ENCODE measurements around the gene MTMR11. TPM values are rescaled to one million over a fixed set of nuclear protein-coding genes. Genes with fewer than 3 reads are reported as not detected.

Gene MTMR11
- total RNA-seq, 1 experiment from 2014 or later = 10.5 TPM

DNA sequence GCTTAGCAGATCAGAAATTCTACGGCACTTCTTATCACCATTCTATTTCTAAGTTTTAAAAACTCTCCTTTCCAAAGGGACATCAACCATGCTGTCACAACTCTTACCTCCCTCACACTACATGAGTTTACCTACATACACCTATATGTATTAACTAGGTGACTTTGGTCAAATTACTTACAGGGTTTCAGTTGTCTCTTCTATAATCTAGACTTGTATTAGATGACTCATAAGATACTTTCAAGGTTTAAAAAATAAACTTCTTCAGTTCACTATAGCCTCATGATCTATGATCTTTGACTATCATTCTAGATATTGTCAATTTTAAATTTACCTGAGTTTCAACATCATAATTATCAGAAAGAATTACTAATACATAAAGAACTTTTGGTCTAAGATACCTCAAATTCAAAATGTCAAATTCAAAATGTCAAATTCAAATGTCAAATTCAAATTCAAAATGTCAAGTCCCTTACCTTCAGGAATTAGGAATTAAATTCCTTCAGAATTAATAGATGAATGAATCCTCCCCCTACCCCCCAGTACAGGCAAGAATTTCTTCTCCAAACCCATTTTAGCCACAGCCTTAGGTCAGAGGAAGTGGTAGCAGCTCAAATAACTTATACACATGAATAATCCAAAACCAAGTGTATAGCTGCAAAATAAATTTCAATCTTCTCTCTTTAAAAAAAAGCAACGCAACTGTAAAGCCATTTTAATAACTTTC is 42.7 kb upstream of the MTMR11 start:
- CTCF ChIA-PET = no interaction called here
- intact Hi-C loops (cut with micrococcal nuclease) = no loop called here
- H4K20me1 ChIP-seq (ENCODE audit: insufficient read depth) = 0 out of 2 replicates have a peak, but pooled peaks cover 14% of the 10 kb centered on the region

More for the DNA sequence above, 42.7 kb upstream of the MTMR11 start:
- Histone ChIP-seq H3K9me3 (ENCODE audit: control insufficient read depth in 1 of 2, insufficient read depth in 1 of 2, low read depth in 1 of 2, low read length in 2 of 2) (no peaks in the 10 kb centered on the region), H3K9me2 (ENCODE audit: insufficient read depth) (no peaks in the 10 kb centered on the region), H3K27me3 (ENCODE audit: insufficient read depth, low read length) (no peaks in the 10 kb centered on the region), H3K9ac (ENCODE audit: low read length) (no peak overlapping the region), H3K36me3 (ENCODE audit: control insufficient read depth in 1 of 2, insufficient read depth in 2 of 2, low read length in 2 of 2) (peaks cover 8 to 9% of the 10 kb centered on the region in 2 experiments; a peak in 2 of 4 replicates), H3K4me2 (ENCODE audit: low read length) (peak overlapping the region; percentile 27; the same call in 1 of the 2 replicates), H3K4me1 (ENCODE audit: control insufficient read depth in 1 of 2, insufficient read depth in 2 of 2, low read length in 2 of 2) (peaks cover 6 to 17% of the 10 kb centered on the region in 2 experiments; a peak in 3 of 4 replicates), H3K4me3 (replicated peaks in 1 of 2; ENCODE audit: low read depth in 1 of 2, low read length in 2 of 2) (no peak overlapping the region), H3K27ac (ENCODE audit: low read depth, low read length) (no peak overlapping the region), H2AFZ (ENCODE audit: low read depth, low read length, poor library complexity, severe bottlenecking) (no peak overlapping the region), H3K79me2 (ENCODE audit: insufficient read depth, low read length) (peaks cover 37% of the 10 kb centered on the region)
- BruUV-seq (replicated peaks) = no TSS peak
- ChIA-PET RAD21 (ENCODE audit: low non-redundant PET in 1 of 2, low total read pairs in 2 of 2, uncharacterized antibody in 2 of 2, unreplicated experiment in 2 of 2) (no interaction called here), POLR2A (no interaction called here)
- ATAC-seq (no peak), DNase-seq (ENCODE audit: low read depth, low spot score) (no peak)
- TF ChIP-seq, protein P1, sequence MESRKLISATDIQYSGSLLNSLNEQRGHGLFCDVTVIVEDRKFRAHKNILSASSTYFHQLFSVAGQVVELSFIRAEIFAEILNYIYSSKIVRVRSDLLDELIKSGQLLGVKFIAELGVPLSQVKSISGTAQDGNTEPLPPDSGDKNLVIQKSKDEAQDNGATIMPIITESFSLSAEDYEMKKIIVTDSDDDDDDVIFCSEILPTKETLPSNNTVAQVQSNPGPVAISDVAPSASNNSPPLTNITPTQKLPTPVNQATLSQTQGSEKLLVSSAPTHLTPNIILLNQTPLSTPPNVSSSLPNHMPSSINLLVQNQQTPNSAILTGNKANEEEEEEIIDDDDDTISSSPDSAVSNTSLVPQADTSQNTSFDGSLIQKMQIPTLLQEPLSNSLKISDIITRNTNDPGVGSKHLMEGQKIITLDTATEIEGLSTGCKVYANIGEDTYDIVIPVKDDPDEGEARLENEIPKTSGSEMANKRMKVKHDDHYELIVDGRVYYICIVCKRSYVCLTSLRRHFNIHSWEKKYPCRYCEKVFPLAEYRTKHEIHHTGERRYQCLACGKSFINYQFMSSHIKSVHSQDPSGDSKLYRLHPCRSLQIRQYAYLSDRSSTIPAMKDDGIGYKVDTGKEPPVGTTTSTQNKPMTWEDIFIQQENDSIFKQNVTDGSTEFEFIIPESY (IDR thresholded peaks at IDR 0.05; ENCODE audit: extremely low read depth, insufficient replicate concordance, low read length) = no peak
- TF ChIP-seq POLR2AphosphoS5 (IDR thresholded peaks at IDR 0.05; ENCODE audit: low read depth, low read length) = no peak
- TF ChIP-seq ATF3 (IDR thresholded peaks at IDR 0.05) = no peak
- no peak for TF ChIP-seq EZH2 (IDR thresholded peaks at IDR 0.05)
- TF ChIP-seq ELF1 (IDR thresholded peaks at IDR 0.05; ENCODE audit: borderline replicate concordance, low read depth) = no peak
- TF ChIP-seq POLR2A (IDR thresholded peaks at IDR 0.05; ENCODE audit: borderline replicate concordance, extremely low read depth, insufficient read depth, insufficient read length) = no peak
- no peak for TF ChIP-seq CTCF (IDR thresholded peaks at IDR 0.05 in 2 of 3, conservative IDR thresholded peaks at IDR 0.05 in 1 of 3; ENCODE audit: borderline replicate concordance in 1 of 3, insufficient read depth in 1 of 3, low read depth in 2 of 3, low read length in 2 of 3)
- TF ChIP-seq ZFX (IDR thresholded peaks at IDR 0.05) = no peak

Measured in HCT116 (cell line).